Activated B cell treated with CpG ODN at 0.5 μM for 24 hours (primary cell): ENCODE data around the gene AS3MT. TPM values are rescaled to one million over a fixed set of nuclear protein-coding genes. Genes with fewer than 3 reads are reported as not detected.
"Not testable (repeated sequence)": the region's sequence is repeated elsewhere in the genome, so short reads cannot be mapped to it uniquely, and the experiment has no call there.

Source experiments
- ATAC-seq: fragments of 200-7000 bp; cut with Tn5 transposase; one replicate; pipeline ENCODE4 v1.10.0; 2021; ENCODE audit warnings: low read depth, mild to moderate bottlenecking, moderate library complexity
- CTCF ChIA-PET: fragments of 350-600 bp; sonication (Branson Sonifier 250); formaldehyde crosslinking; loops from one replicate; lab custom pipeline; 2021; ENCODE audit warnings: antibody characterized with exemption; lab: Charles Lee
- POLR2A ChIA-PET: fragments of 350-600 bp; sonication (Branson Sonifier 250); formaldehyde crosslinking; loops from one replicate; lab custom pipeline; 2021; ENCODE audit warnings: antibody characterized with exemption; lab: Charles Lee
- DNase-seq: peaks from one replicate; pipeline ENCODE4 v3.0.0; 2022
- H3K27ac Mint-ChIP-seq: one replicate; pipeline ENCODE4 v1.8.0; 2020; ENCODE audit warnings: mixed read lengths
- H3K27me3 Mint-ChIP-seq: one replicate; pipeline ENCODE4 v1.8.0; 2021; ENCODE audit warnings: mixed read lengths
- H3K36me3 Mint-ChIP-seq: one replicate; pipeline ENCODE4 v1.8.0; 2021; ENCODE audit warnings: low read depth, mixed read lengths
- H3K4me1 Mint-ChIP-seq: one replicate; pipeline ENCODE4 v1.8.0; 2021; ENCODE audit warnings: mixed read lengths
- H3K4me3 Mint-ChIP-seq: one replicate; pipeline ENCODE4 v1.8.0; 2020; ENCODE audit warnings: mild to moderate bottlenecking, mixed read lengths
- H3K9me3 Mint-ChIP-seq: one replicate; pipeline ENCODE4 v1.8.0; 2020; ENCODE audit warnings: mixed read lengths
- CTCF ChIP-seq: fragments of 200-600 bp; IDR thresholded peaks from one replicate; pipeline ENCODE4 v1.8.0; 2022; ENCODE audit warnings: antibody characterized with exemption, mild to moderate bottlenecking
- intact Hi-C: fragments of 100-400 bp; cut with micrococcal nuclease; formaldehyde crosslinking; loops from one replicate; pipeline ENCODE4 v1.15.1; 2024
- total RNA-seq: library from RNA; stranded (reverse); gene quantifications from 2 replicates; pipeline ENCODE4 v1.2.3, GENCODE V29; 2022

The AS3MT gene
- total RNA-seq, 1 donor from 2014 or later: 0.31 TPM

- no peak for DNase-seq
- peaks cover 17% of the 10 kb centered on the region for H3K27me3 Mint-ChIP-seq
- intact Hi-C loops: no loop called here
These were observed 23.8 kb upstream of the AS3MT start for GRCh38 chr10:102845352-102845902.

GRCh38 chr10:102850025-102850518 lies 19.2 kb upstream of the AS3MT start:
- ChIA-PET POLR2A (no interaction called here), CTCF (no interaction called here)
- ATAC-seq (no peak), DNase-seq (no peak)
- Mint-ChIP-seq H3K27ac (no peak overlapping the region), H3K4me3 (no peak overlapping the region), H3K4me1 (peaks cover 7% of the 10 kb centered on the region), H3K27me3 (no peaks in the 10 kb centered on the region), H3K36me3 (peaks cover 6% of the 10 kb centered on the region), H3K9me3 (no peaks in the 10 kb centered on the region)
- no peak for TF ChIP-seq CTCF
- intact Hi-C loops: loop anchor here (5.0 kb wide), 2 partner anchors 348 to 502 kb away; partner anchors contain the start of genes ACTR1A, PCGF6 and SUFU

More at GRCh38 chr10:102845352-102845902, 23.8 kb upstream of the AS3MT start:
- H3K27ac Mint-ChIP-seq: no peak overlapping the region
- no peak for ATAC-seq
- H3K4me3 Mint-ChIP-seq: no peak overlapping the region
- ChIA-PET POLR2A (no interaction called here), CTCF (no interaction called here)
- peaks cover 5% of the 10 kb centered on the region for H3K9me3 Mint-ChIP-seq
- H3K4me1 Mint-ChIP-seq: no peaks in the 10 kb centered on the region
- TF ChIP-seq CTCF: no peak
- no peaks in the 10 kb centered on the region for H3K36me3 Mint-ChIP-seq

GRCh38 chr10:102853237-102853636 lies 16.0 kb upstream of the AS3MT start:
- ATAC-seq, DNase-seq, H3K9me3 Mint-ChIP-seq, CTCF ChIA-PET, H3K27me3 Mint-ChIP-seq, H3K4me3 Mint-ChIP-seq, H3K27ac Mint-ChIP-seq, H3K36me3 Mint-ChIP-seq, POLR2A ChIA-PET: not testable (repeated sequence)
- peaks cover 19% of the 10 kb centered on the region for H3K4me1 Mint-ChIP-seq
- intact Hi-C loops: loop anchor here (5.0 kb wide), 2 partner anchors 351 to 499 kb away; partner anchors contain the start of genes ACTR1A, PCGF6 and SUFU

- ATAC-seq, CTCF ChIA-PET, intact Hi-C loops, POLR2A ChIA-PET, H3K4me3 Mint-ChIP-seq, H3K9me3 Mint-ChIP-seq, DNase-seq, H3K27ac Mint-ChIP-seq, H3K27me3 Mint-ChIP-seq: not testable (repeated sequence)
- Mint-ChIP-seq H3K4me1 (peaks cover 19% of the 10 kb centered on the region), H3K36me3 (peaks cover 16% of the 10 kb centered on the region)
These were observed 13.4 kb upstream of the AS3MT start for GRCh38 chr10:102855731-102856436.

- Mint-ChIP-seq H3K27ac (no peak overlapping the region), H3K27me3 (no peaks in the 10 kb centered on the region), H3K36me3 (peaks cover 19% of the 10 kb centered on the region), H3K9me3 (no peaks in the 10 kb centered on the region), H3K4me3 (no peak overlapping the region), H3K4me1 (peaks cover 19% of the 10 kb centered on the region)
- DNase-seq: no peak
- intact Hi-C loops: no loop called here
- ChIA-PET POLR2A (no interaction called here), CTCF (no interaction called here)
- no peak for ATAC-seq
- no peak for TF ChIP-seq CTCF
These were observed 12.4 kb upstream of the AS3MT start for GRCh38 chr10:102856758-102857424.

GRCh38 chr10:102859911-102860310 lies 9.4 kb upstream of the AS3MT start:
- no peaks in the 10 kb centered on the region for H3K27me3 Mint-ChIP-seq
- no peak overlapping the region for H3K27ac Mint-ChIP-seq
- TF ChIP-seq CTCF: no peak
- H3K36me3 Mint-ChIP-seq: peaks cover 34% of the 10 kb centered on the region
- intact Hi-C loops: no loop called here
- peaks cover 12% of the 10 kb centered on the region for H3K4me1 Mint-ChIP-seq
- POLR2A ChIA-PET: interaction anchor here (0.6 kb wide), 1 partner anchor 739 kb away, joined by 3 read pairs; no protein-coding TSS in a partner anchor
- no peak for DNase-seq
- H3K4me3 Mint-ChIP-seq: no peak overlapping the region
- H3K9me3 Mint-ChIP-seq: no peaks in the 10 kb centered on the region
- CTCF ChIA-PET: no interaction called here
- ATAC-seq: no peak
